ENCODE data around the gene CCDC9.

The CCDC9 gene

DNA sequence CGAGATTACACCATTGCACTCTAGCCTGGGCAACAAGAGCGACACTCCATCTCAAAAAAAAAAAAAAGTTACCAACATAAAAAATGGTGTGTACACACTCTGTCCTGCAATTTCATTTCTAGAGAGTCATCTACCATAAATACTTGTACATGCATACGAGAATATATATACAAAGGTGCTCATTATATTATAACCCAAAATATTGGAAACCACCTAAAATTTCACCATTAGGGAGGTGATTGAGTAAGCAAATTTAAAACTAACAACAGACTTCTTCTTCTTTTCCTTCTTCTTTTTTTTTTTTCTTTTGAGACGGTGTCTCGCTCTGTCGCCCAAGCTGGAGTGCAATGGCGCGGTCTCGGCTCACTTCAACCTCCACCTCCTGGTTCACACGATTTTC lies 45.9 kb downstream of the CCDC9 start:
- DNase-seq = no peak

DNA sequence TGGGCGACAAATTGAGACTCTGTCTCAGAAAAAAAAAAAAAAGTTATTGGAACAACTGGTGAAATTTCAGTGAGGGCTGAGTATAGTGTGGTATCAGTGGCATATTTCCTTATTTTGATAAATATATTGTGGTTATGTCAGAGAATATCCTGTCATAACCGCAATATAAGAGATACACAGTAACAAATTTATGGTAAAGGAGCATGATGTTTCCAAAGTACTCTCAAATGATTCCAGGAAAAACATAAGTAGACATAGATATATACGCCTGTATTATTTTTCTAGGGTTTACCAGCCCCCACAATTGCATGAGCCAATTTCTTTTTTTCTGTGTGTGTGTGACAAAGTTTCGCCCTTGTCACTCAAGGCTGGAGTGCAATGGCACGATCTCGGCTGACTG lies 47.6 kb downstream of the CCDC9 start:
- no peak for DNase-seq

DNA sequence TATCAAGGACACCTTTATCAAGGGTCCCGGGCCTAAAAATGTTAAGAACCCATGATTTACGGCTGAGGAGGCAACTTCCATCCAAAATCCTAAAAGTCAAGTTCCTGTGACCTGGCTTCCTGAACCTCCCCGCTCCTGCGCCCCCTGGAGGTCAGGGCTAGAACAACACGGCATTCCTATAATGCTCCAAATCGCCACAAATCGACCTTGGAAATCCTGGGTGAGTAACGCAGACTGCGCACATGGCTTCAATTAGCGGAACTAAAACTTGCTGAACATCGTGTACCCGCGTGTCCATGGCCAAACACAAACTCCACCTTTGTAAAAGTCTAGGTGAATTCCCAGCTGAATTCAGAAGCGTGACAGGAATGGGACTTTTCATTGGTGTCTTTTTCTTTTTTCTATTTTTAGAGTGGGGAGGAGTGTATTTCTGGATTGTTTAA lies 49.0 kb downstream of the CCDC9 start:
- peak; percentile 0 for DNase-seq

DNA sequence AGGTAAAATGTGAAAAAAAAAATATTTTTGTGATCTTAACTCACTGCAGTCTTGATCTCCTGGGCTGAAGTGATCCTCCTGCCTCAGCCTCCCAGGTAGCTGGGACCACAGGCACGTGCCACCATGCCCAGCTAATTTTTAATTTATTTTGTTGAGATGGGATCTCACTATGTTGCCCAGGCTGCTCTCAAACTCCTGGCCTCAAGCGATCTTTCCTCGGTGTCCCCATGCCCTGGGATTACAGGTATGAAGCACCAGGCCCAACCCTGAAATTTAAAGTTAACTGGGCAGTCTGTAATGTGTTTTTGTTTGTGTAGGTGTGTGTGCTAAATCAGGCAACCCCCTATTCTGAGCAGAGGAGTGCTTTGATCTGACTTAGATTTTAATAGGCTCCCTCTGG lies 50.0 kb downstream of the CCDC9 start:
- no peak for DNase-seq

DNA sequence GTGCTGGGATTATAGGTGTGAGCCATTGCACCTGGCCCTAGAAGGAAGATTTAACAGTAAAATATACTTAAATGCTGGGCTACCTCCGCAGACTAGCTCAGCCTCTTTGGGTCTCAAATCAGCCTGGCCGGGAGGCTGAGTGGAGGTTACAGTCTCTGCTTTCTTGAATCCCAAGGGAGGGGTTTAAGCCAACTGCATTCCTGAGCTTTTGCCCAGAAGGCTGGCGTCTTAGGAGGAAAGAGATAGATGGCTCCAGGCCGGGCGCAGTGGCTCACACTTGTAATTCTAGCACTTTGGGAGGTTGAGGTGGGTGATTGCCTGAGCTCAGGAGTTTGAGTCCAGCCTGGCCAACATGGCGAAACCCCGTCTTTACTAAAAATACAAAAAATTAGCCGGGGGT lies 52.7 kb downstream of the CCDC9 start:
- DNase-seq = no peak

DNA sequence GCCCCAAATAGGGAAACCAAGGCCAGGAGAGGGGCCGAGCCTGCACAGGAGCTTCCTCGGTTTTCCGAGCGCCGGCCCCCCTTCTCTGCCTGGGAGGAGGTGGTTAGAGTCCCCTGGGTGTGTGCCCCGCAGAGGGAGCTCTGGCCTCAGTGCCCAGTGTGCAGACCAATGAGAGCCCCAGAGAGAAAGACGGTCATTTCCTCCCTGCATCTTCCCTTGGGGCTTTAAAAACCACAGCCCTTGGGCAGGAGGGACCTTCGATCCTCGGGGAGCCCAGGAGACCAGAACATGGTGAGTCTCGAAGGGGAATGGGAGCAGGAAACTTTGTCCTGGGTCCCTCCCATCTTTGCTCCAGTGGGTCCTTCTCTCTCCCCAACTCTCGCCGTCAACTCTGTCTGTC lies 53.3 kb downstream of the CCDC9 start, which contains the start of gene C5AR1:
Gene C5AR1 (plus strand): TSS at position 254 of the 400 bp plus-strand sequence. CDS start 35 bp downstream, at position 289.
- DNase-seq = no peak

DNA sequence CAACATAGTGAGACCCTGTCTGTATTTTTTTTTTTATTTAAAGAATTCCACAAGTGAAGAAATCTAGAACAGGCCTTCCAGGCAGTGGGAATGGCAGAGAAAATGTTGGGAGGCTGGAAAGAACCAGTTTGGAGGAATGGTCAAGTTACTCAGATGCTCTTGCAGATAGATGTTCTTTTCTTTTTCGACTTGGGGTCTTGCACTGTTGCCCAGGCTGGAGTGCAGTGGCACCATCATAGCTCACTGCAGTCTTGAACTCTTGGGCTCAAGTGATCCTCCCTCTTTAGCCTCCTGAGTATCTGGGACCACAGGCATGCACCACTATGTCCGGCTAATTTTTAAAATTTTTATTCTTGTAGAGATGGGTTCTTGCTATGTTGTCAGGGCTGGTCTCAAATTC lies 54.0 kb downstream of the CCDC9 start:
- no peak for DNase-seq

DNA sequence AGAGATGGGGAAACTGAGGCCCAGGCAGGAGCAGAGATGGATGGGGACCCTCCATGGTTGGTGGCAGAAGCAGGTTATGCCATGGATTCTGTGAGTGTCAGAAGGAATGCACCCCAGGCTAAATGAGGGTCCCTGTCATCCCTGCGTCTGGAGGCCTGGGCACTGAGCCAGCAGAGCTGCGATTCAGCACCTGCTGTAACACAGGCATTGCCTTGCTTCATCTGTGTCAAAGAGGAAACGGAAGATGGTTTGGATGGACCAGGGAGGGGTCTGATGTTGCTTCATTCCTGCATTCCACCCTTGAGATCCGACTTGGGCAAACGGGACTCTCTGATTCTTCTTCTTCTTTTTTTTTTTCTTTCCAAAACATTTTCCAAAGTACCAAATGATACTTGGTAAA lies 54.5 kb downstream of the CCDC9 start:
- peak; percentile 20 for DNase-seq

DNA sequence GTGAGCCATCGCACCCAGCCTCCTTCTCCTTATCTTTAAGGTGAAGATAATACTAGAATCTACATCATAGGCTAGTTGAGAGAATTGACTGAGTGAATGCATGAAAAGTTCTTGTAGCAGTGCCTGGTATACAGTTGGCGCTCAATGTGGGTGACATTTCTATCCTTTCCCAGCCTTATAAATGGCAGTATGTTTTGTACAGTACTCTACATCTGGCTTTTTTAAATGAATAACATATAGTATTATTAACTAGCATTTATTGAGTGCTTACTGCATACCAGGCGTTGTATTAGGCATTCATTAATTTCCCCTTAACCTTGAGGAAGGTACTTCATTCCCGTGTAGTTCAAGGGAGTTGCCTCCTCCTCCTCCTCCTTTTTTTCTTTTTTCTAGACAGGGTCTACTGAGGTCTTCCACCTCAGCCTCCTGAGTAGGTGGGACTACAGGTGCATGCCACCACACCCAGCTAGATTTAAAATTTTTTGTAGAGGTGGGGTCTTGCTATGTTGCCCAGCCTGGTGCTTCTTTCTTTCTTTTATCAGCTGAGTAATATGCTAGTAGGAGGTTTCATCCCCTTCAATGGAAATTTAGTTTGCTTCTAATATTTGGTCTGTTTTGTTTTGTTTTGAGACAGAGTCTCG lies 56.2 kb downstream of the CCDC9 start:
- no peak for DNase-seq

DNA sequence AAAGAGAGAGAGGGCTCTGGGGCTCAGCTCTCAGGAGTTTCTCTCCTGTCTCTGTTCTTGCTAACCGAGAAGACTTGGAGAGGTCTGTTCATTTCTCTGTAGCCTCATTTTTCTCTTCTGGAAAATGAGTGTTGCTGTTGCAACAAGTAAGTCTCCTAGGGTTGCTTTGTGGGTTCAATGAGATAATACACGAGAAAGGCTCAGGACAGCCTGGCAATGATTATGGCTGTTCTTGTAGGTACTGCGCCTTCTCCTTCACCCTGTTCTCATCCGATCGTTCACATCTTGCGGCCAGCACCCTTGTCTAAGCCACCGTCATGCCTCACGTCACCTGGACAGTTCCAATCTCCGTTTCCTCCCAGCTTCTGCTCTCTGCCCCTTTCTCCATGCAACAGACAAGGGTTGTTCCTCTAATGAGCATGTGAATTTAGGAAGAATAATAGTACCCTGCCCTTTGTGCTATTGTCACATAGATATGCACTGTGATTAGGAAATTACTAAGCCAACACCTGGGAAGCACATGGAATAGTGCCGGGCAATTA lies 57.5 kb downstream of the CCDC9 start:
- DNase-seq = no peak

DNA sequence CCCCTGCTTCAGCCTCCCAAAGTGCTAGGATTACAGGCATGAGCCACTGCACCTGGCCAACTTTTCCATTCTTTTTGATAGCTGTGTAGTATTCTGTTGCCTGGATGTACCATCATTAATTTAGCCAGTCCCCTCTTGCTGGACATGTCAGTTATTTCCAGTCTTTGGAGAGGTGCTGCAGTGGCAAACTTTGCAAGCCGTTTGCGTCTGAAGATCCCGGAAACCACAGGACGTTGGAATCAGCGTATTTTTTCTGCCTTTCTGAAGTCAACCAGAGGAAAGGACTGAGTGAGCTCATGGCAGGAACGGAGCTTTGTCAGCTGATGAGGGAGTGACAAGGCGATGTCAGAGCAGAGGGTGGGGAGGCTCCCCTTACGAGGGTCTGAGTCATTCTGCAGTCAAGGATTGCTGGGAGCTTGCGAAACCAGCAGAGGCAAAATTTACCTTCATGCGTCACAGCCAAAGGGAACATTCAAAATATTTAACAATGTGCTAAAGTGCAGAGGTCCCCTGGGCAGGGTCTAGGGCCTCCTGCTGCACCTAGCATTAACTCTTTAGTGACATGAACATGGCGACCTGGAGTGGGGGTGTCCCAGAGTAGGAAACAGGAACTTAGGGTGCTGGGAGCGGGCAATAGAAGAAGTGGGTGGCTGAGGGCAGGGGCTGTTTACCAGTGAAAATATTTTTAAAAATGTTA lies 58.9 kb downstream of the CCDC9 start:
- DNase-seq = no peak

DNA sequence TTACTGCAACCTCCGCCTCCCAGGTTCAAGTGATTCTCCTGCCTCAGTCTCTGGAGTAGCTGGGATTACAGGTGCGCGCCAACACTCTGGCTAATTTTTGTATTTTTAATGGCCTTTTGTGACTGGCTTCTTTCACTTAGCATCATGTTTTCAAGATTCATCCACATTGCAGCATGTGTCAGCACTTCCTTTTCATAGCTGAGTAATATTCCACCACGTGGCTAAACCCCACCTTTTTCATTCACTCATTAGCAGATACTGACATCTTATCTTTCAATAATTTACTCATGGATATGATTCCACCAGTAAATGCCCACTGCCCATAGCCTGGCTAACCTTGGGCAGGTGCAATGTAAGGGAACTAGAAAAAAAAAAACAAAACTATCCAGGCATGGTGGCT lies 60.2 kb downstream of the CCDC9 start:
- DNase-seq = no peak

DNA sequence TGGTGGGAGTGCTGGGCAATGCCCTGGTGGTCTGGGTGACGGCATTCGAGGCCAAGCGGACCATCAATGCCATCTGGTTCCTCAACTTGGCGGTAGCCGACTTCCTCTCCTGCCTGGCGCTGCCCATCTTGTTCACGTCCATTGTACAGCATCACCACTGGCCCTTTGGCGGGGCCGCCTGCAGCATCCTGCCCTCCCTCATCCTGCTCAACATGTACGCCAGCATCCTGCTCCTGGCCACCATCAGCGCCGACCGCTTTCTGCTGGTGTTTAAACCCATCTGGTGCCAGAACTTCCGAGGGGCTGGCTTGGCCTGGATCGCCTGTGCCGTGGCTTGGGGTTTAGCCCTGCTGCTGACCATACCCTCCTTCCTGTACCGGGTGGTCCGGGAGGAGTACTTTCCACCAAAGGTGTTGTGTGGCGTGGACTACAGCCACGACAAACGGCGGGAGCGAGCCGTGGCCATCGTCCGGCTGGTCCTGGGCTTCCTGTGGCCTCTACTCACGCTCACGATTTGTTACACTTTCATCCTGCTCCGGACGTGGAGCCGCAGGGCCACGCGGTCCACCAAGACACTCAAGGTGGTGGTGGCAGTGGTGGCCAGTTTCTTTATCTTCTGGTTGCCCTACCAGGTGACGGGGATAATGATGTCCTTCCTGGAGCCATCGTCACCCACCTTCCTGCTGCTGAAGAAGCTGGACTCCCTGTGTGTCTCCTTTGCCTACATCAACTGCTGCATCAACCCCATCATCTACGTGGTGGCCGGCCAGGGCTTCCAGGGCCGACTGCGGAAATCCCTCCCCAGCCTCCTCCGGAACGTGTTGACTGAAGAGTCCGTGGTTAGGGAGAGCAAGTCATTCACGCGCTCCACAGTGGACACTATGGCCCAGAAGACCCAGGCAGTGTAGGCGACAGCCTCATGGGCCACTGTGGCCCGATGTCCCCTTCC lies 63.9 kb downstream of the CCDC9 start:
- no peak for DNase-seq
